Measurements from ENCODE around the gene CFAP99. TPM values are rescaled to one million over a fixed set of nuclear protein-coding genes. Genes with fewer than 3 reads are reported as not detected.

Gene CFAP99
- total and polyA plus RNA-seq, 2 of the 4 experiments (the other 2 are of a cell fraction): not detected

GRCh38 chr4:2507855-2508254, 89.1 kb downstream of the CFAP99 start:
- TF ChIP-seq CTCF (conservative IDR thresholded peaks at IDR 0.05; ENCODE audit: low read depth, low read length) (no peak), MAZ (IDR thresholded peaks at IDR 0.05; ENCODE audit: borderline replicate concordance, low read depth, low read length) (no peak), RCOR1 (IDR thresholded peaks at IDR 0.05; ENCODE audit: insufficient replicate concordance, low read length) (no peak), USF2 (IDR thresholded peaks at IDR 0.05; ENCODE audit: low read depth, low read length) (no peak), SMC3 (IDR thresholded peaks at IDR 0.05; ENCODE audit: low read depth, low read length) (no peak), CHD1 (IDR thresholded peaks at IDR 0.05; ENCODE audit: low read depth, low read length) (no peak), NFE2L2 (IDR thresholded peaks at IDR 0.05; ENCODE audit: low read depth, low read length) (no peak), ELK1 (IDR thresholded peaks at IDR 0.05; ENCODE audit: borderline replicate concordance, low read depth, low read length) (no peak), FOS (IDR thresholded peaks at IDR 0.05; ENCODE audit: low read depth, low read length) (no peak), MAFK (IDR thresholded peaks at IDR 0.05; ENCODE audit: low read depth, low read length) (no peak), POLR2A (IDR thresholded peaks at IDR 0.05; ENCODE audit: low read depth, low read length) (no peak), RAD21 (IDR thresholded peaks at IDR 0.05; ENCODE audit: low read length) (no peak), BHLHE40 (IDR thresholded peaks at IDR 0.05; ENCODE audit: low read depth, low read length) (no peak), MXI1 (IDR thresholded peaks at IDR 0.05; ENCODE audit: borderline replicate concordance, low read depth, low read length) (no peak), CEBPB (IDR thresholded peaks at IDR 0.05; ENCODE audit: low read depth, low read length) (no peak), RFX5 (IDR thresholded peaks at IDR 0.05; ENCODE audit: low read depth, low read length) (no peak)
- Histone ChIP-seq H3K36me3 (ENCODE audit: control insufficient read depth, insufficient read depth, low read length) (peaks cover 48% of the 10 kb centered on the region), H2BK5ac (ENCODE audit: low read depth, low read length, poor library complexity, severe bottlenecking) (no peak overlapping the region), H3K56ac (ENCODE audit: extremely low read depth, insufficient read depth, low read length) (no peak overlapping the region), H2BK15ac (ENCODE audit: low read depth, low read length) (no peak overlapping the region), H4K91ac (ENCODE audit: insufficient read depth, low read depth, low read length) (no peak overlapping the region), H4K5ac (ENCODE audit: low read depth, low read length) (no peak overlapping the region), H2BK20ac (ENCODE audit: low read depth, low read length) (no peak overlapping the region), H2AK9ac (replicated peaks; ENCODE audit: low read depth, low read length, poor library complexity) (no peak overlapping the region), H3K14ac (replicated peaks; ENCODE audit: low read depth, low read length) (no peak overlapping the region), H3K27me3 (ENCODE audit: control insufficient read depth, insufficient read depth, low read length) (no peaks in the 10 kb centered on the region), H2AK5ac (ENCODE audit: low read depth, low read length) (no peak overlapping the region), H3K4me2 (ENCODE audit: low read depth, low read length) (no peak overlapping the region), H2AFZ (replicated peaks; ENCODE audit: low read length, poor library complexity) (no peak overlapping the region), H4K20me1 (ENCODE audit: insufficient read depth, low read length) (peaks cover 44% of the 10 kb centered on the region), H4K8ac (ENCODE audit: low read depth in 2 of 2, low read length in 2 of 2) (no peak overlapping the region), H3K9me3 (ENCODE audit: control insufficient read depth, insufficient read depth, low read length) (no peaks in the 10 kb centered on the region), H3K23ac (ENCODE audit: low read depth, low read length) (no peak overlapping the region), H3K79me1 (ENCODE audit: low read depth in 1 of 2, low read length in 2 of 2) (peaks cover 49 to 78% of the 10 kb centered on the region in 2 experiments), H3K9me1 (ENCODE audit: insufficient read depth, low read length) (peaks cover 3% of the 10 kb centered on the region; the same call in 1 of the 2 replicates), H3K4me3 (ENCODE audit: insufficient read depth, low read depth, low read length) (no peak overlapping the region), H2BK120ac (ENCODE audit: low read depth, low read length) (no peak overlapping the region), H3K27ac (ENCODE audit: insufficient read depth, low read length) (no peak overlapping the region), H3K18ac (ENCODE audit: low read depth, low read length) (no peak overlapping the region), H3K4me1 (ENCODE audit: control insufficient read depth, insufficient read depth, low read length) (no peaks in the 10 kb centered on the region), H3K4ac (ENCODE audit: low read depth, low read length) (no peak overlapping the region), H3K9ac (ENCODE audit: low read depth, low read length) (no peak overlapping the region)
- no peak for DNase-seq
- 93% methylated on average over 4 of the region's 7 CpGs; no CpG with 5 or more reads in 1 of the 2 experiments for WGBS, 2 experiments (ENCODE audit: extremely low coverage in 2 of 2, insufficient read length in 1 of 2)
- no peak for ATAC-seq (ENCODE audit: low read depth)
- ChIA-PET POLR2A (ENCODE audit: unreplicated experiment) (no interaction called here), CTCF (no interaction called here)
- in situ Hi-C loops (cut with MboI; ENCODE audit: low sequenced_read_pairs): no loop called here
- dilution Hi-C loops (cut with HindIII; ENCODE audit: low sequenced_read_pairs, unreplicated experiment): no loop called here
- intact Hi-C loops (cut with micrococcal nuclease): no loop called here
- no TSS peak for BruUV-seq (replicated peaks)

Measured in IMR-90 (cell line).